Fibroblast of lung (primary cell): ENCODE measurements around the gene GRHPR. TPM values are rescaled to one million over a fixed set of nuclear protein-coding genes. Genes with fewer than 3 reads are reported as not detected.
A peak's percentile ranks its signal among the peaks of the same experiment; 100 is the strongest.
"Not testable (repeated sequence)": the region's sequence is repeated elsewhere in the genome, so short reads cannot be mapped to it uniquely, and the experiment has no call there.

Source experiments
- DNase-seq, 2 donors: peaks; one replicate each; pipeline versions ENCODE4 v3.0.0 to v3.0.0-alpha.2; 2010; ENCODE audit warnings: low read depth in 2 of 2
- H2AFZ ChIP-seq: 2 replicates; pipeline ENCODE4 v1.5.1; 2012; ENCODE audit warnings: low read length, control low read depth, inconsistent platforms
- H3K27ac ChIP-seq: 2 replicates; pipeline ENCODE4 v1.5.1; 2011; ENCODE audit warnings: low read length, control low read depth; ENCODE audit not compliant: insufficient read depth
- H3K27me3 ChIP-seq: 2 replicates; pipeline ENCODE4 v1.5.1; 2011; ENCODE audit warnings: mild to moderate bottlenecking, low read length; ENCODE audit not compliant: control insufficient read depth, insufficient read depth
- H3K36me3 ChIP-seq: 2 replicates; pipeline ENCODE4 v1.5.1; 2011; ENCODE audit warnings: low read length; ENCODE audit not compliant: control insufficient read depth, insufficient read depth
- H3K4me1 ChIP-seq: 2 replicates; pipeline ENCODE4 v1.5.1; 2011; ENCODE audit warnings: low read length; ENCODE audit not compliant: control insufficient read depth, insufficient read depth; ENCODE audit errors: extremely low read depth
- H3K4me2 ChIP-seq: 2 replicates; pipeline ENCODE4 v1.5.1; 2011; ENCODE audit warnings: low read length, control low read depth; ENCODE audit not compliant: insufficient read depth; ENCODE audit errors: extremely low read depth
- H3K4me3 ChIP-seq, 4 experiments: fragments of 200-600 bp in 1 of 4; sonication (generic) in 1 of 4; replicated peaks in 1 of 4; 2 replicates each; pipeline ENCODE4 v1.5.1; 2011 to 2016; ENCODE audit warnings: low read length in 4 of 4, low read depth in 3 of 4, mild to moderate bottlenecking in 3 of 4, control low read depth in 2 of 4, inconsistent platforms in 1 of 4, mixed read lengths in 1 of 4; ENCODE audit not compliant: insufficient read depth in 1 of 4; ENCODE audit errors: control extremely low read depth in 1 of 4
- H3K79me2 ChIP-seq: 2 replicates; pipeline ENCODE4 v1.5.1; 2012; ENCODE audit warnings: mild to moderate bottlenecking, low read length, inconsistent platforms; ENCODE audit not compliant: control insufficient read depth, insufficient read depth
- H3K9ac ChIP-seq: 2 replicates; pipeline ENCODE4 v1.5.1; 2011; ENCODE audit warnings: mild to moderate bottlenecking, low read length, control low read depth; ENCODE audit not compliant: insufficient read depth
- H3K9me3 ChIP-seq: 2 replicates; pipeline ENCODE4 v1.5.1; 2012; ENCODE audit warnings: low read depth, low read length; ENCODE audit not compliant: control insufficient read depth, insufficient read depth
- H4K20me1 ChIP-seq: 2 replicates; pipeline ENCODE4 v1.5.1; 2011; ENCODE audit warnings: low read length; ENCODE audit not compliant: control insufficient read depth, insufficient read depth; ENCODE audit errors: extremely low read depth
- CTCF ChIP-seq, 2 donors: IDR thresholded peaks in 1 of 2; conservative IDR thresholded peaks in 1 of 2; 1 replicate in 1 of 2; 2 replicates in 1 of 2; pipeline ENCODE4 v1.5.1; 2011 to 2012; ENCODE audit warnings: low read length in 2 of 2, control low read depth in 1 of 2, inconsistent platforms in 1 of 2, low read depth in 1 of 2, mild to moderate bottlenecking in 1 of 2
- EZH2 ChIP-seq: IDR thresholded peaks from 2 replicates; pipeline ENCODE4 v1.5.1; 2012; ENCODE audit warnings: low read length, control low read depth, mild to moderate bottlenecking; ENCODE audit errors: missing control alignments
- polyA plus RNA-seq, 2 donors: library from polyadenylated mRNA; depleted of rRNA in 1 of 2; stranded (reverse) in 1 of 2; unstranded in 1 of 2; fragments of >200 nt; gene quantifications; 2 replicates each; pipeline ENCODE4 v1.2.1, GENCODE V29; 2011 to 2012; ENCODE audit warnings: missing spikeins in 1 of 2
- total RNA-seq: library from RNA; depleted of rRNA; stranded (reverse); fragments of >200 nt; gene quantifications from 2 replicates; pipeline ENCODE4 v1.2.1, GENCODE V29; 2014

GRHPR gene
- total and polyA plus RNA-seq, 2 donors (not counting 1 experiment from before 2014, with no cell fraction given) = 107 to 108 TPM

- TF ChIP-seq EZH2 (no peak), CTCF (conservative IDR thresholded peaks at IDR 0.05 in 1 of 2, IDR thresholded peaks at IDR 0.05 in 1 of 2; ENCODE audit: low read depth in 1 of 2, low read length in 2 of 2) (no peak)
- Histone ChIP-seq H3K9me3 (no peaks in the 10 kb centered on the region), H3K9ac (peak overlapping the region; percentile 11), H3K4me1 (no peaks in the 10 kb centered on the region), H3K27me3 (no peaks in the 10 kb centered on the region), H3K79me2 (no peaks in the 10 kb centered on the region), H4K20me1 (no peaks in the 10 kb centered on the region), H3K4me3 (peak overlapping the region; percentile 16 to 68 (median 31)), H3K4me2 (peak overlapping the region; percentile 49), H2AFZ (no peak overlapping the region), H3K36me3 (no peaks in the 10 kb centered on the region), H3K27ac (peak overlapping the region; percentile 71)
- DNase-seq = peak; percentile 74 to 97
Observed at GRCh38 chr9:37471942-37472684, 49.6 kb downstream of the GRHPR start.

GRCh38 chr9:37473982-37474381, 51.5 kb downstream of the GRHPR start:
- not testable (repeated sequence) for H2AFZ ChIP-seq, H3K9ac ChIP-seq, H4K20me1 ChIP-seq, H3K27me3 ChIP-seq, H3K79me2 ChIP-seq, DNase-seq, H3K36me3 ChIP-seq, H3K4me1 ChIP-seq, H3K4me2 ChIP-seq, H3K4me3 ChIP-seq, H3K9me3 ChIP-seq, H3K27ac ChIP-seq

GRCh38 chr9:37474438-37474837, 51.9 kb downstream of the GRHPR start:
- no peaks in the 10 kb centered on the region for H4K20me1 ChIP-seq
- H3K9me3 ChIP-seq = no peaks in the 10 kb centered on the region
- no peaks in the 10 kb centered on the region for H3K36me3 ChIP-seq
- no peak overlapping the region for H3K4me2 ChIP-seq
- TF ChIP-seq EZH2 (no peak), CTCF (conservative IDR thresholded peaks at IDR 0.05 in 1 of 2, IDR thresholded peaks at IDR 0.05 in 1 of 2; ENCODE audit: low read depth in 1 of 2, low read length in 2 of 2) (no peak)
- H3K4me1 ChIP-seq = no peaks in the 10 kb centered on the region
- no peaks in the 10 kb centered on the region for H3K27me3 ChIP-seq
- no peak for DNase-seq
- H2AFZ ChIP-seq = no peak overlapping the region
- no peak overlapping the region for H3K9ac ChIP-seq
- no peaks in the 10 kb centered on the region for H3K79me2 ChIP-seq
- no peak overlapping the region for H3K4me3 ChIP-seq
- no peak overlapping the region for H3K27ac ChIP-seq
